ENCODE measurements around the gene ZNF70.

- no peak for TF ChIP-seq NFYB (CRISPR knock-in tag; conservative IDR thresholded peaks at IDR 0.05; ENCODE audit: low read depth)
- TF ChIP-seq ATF2 (CRISPR knock-in tag; IDR thresholded peaks at IDR 0.05; ENCODE audit: borderline replicate concordance, low read depth), result no peak
- no peak for TF ChIP-seq CTCF (IDR thresholded peaks at IDR 0.05)
- TF ChIP-seq CREM (CRISPR knock-in tag; IDR thresholded peaks at IDR 0.05), result peak; percentile 61; the same call in 1 of the 2 replicates
- peak; percentile 58 for TF ChIP-seq E2F5 (CRISPR knock-in tag; IDR thresholded peaks at IDR 0.05)
These were observed 36.1 kb upstream of the ZNF70 start, which contains the start of gene SMARCB1 for GRCh38 chr22:23786752-23787599.
